Measurements from ENCODE around the gene LMX1B.
"Not testable (repeated sequence)": the region's sequence is repeated elsewhere in the genome, so short reads cannot be mapped to it uniquely, and the experiment has no call there.

The LMX1B gene

DNA sequence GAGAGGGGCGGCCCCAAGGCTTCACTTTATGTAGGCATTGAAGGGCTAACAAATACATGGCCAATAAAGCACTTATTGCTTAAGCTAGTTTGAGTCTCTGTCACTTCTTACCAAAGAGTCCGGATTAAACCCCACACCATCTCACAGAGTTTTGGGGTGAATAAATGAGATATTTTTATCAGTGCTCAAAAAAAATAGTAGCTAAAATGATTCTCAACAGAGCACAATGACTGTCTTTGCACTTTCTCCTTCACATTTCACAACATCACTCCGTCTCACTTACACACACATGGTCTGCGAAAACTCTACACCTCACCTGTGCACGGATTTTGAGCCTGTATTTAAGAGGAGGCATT, 92.9 kb downstream of the LMX1B start:
- no peak overlapping the region for H3K4me3 ChIP-seq (ENCODE audit: control insufficient read depth, low read depth, low read length)
- DNase-seq (ENCODE audit: low read depth) = no peak
- TF ChIP-seq, protein P1, sequence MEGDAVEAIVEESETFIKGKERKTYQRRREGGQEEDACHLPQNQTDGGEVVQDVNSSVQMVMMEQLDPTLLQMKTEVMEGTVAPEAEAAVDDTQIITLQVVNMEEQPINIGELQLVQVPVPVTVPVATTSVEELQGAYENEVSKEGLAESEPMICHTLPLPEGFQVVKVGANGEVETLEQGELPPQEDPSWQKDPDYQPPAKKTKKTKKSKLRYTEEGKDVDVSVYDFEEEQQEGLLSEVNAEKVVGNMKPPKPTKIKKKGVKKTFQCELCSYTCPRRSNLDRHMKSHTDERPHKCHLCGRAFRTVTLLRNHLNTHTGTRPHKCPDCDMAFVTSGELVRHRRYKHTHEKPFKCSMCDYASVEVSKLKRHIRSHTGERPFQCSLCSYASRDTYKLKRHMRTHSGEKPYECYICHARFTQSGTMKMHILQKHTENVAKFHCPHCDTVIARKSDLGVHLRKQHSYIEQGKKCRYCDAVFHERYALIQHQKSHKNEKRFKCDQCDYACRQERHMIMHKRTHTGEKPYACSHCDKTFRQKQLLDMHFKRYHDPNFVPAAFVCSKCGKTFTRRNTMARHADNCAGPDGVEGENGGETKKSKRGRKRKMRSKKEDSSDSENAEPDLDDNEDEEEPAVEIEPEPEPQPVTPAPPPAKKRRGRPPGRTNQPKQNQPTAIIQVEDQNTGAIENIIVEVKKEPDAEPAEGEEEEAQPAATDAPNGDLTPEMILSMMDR (IDR thresholded peaks at IDR 0.05; ENCODE audit: control insufficient read depth, insufficient read depth, low read depth, low read length, missing control alignments) = no peak

DNA sequence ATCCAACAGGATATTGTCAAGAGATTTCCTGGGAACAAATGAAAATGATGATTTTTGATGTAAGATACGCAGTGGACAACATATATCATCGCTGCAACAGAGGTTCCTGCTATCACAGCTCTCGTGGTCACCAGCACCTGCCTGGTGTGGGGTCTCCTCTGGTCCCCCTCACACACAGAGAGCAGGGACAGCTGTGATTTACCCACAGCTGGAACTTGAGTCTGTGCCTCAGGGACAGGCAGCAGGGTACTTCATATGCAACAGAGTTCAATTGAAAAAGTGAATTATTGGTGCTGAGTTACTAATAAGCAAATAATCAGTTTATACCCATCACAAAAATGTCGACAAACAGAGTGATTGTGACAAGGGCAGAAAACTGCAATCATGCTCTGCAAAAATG, 93.4 kb downstream of the LMX1B start:
- no peak for DNase-seq (ENCODE audit: low read depth)
- no peak overlapping the region for H3K4me3 ChIP-seq (ENCODE audit: control insufficient read depth, low read depth, low read length)

DNA sequence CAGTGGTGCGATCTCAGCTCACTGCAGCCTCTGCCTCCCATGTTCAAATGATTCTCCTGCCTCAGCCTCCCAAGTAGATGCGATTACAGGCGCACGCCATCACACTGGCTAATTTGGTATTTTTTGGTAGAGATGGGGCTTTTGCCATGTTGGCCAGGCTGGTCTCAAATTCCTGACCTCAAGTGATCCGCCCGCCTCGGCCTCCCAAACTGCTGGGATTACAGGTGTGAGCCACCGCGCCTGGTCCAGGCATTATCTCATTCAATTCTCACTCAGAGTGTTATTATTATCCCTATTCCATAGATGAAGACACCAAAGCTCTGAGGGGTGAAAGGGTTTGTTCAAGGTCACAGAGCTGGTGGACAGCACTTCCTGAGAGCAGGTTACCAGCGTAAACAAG, 94.0 kb downstream of the LMX1B start:
- DNase-seq (ENCODE audit: low read depth) = not testable (repeated sequence)

More for the DNA sequence above, 93.4 kb downstream of the LMX1B start:
- TF ChIP-seq, protein P1 (IDR thresholded peaks at IDR 0.05; ENCODE audit: control insufficient read depth, insufficient read depth, low read depth, low read length, missing control alignments) = no peak

DNA sequence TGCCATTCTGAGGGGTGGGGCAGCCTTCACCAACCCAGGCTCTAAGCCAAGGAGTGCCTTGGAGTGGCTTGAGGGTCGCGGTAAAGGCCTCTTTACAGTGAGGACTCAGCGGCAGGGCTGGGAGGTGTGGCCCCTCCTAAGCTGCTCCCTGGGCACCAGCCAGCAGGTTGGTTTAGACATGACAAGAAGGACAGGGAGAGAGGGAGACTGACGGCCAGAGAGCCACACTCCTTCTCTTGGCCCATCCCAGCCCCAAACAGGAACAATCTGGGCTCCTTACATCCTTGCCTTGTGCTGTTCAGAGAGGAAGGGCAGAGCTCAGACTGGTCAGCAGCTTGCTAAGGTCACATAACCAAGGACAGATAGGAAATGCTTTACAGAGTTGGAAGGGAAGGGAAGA, 94.5 kb downstream of the LMX1B start:
- no peak for DNase-seq (ENCODE audit: low read depth)
- TF ChIP-seq, protein P1 (IDR thresholded peaks at IDR 0.05; ENCODE audit: control insufficient read depth, insufficient read depth, low read depth, low read length, missing control alignments) = no peak
- no peak overlapping the region for H3K4me3 ChIP-seq (ENCODE audit: control insufficient read depth, low read depth, low read length)

More for the DNA sequence above, 94.0 kb downstream of the LMX1B start:
- not testable (repeated sequence) for H3K4me3 ChIP-seq (ENCODE audit: control insufficient read depth, low read depth, low read length)

DNA sequence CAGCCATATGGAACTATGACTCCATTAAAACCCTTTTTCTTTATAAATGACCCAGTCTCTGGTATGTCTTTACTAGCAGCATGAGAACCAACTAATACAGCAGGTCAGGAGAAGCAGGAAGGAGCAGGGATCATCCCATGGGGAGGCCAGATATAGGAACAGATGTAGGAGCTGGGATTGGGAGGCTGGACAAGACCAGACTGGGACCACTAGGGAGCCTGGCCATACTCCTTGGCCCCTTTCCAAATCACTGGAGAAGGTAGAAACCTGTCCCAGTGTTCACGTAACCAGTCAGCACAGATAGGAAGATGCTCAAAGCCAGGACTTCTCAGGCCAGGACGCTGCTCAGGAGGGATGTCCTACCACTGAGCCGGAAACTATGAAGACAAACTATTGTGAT, 95.5 kb downstream of the LMX1B start:
- no peak for DNase-seq (ENCODE audit: low read depth)
- TF ChIP-seq, protein P1 (IDR thresholded peaks at IDR 0.05; ENCODE audit: control insufficient read depth, insufficient read depth, low read depth, low read length, missing control alignments) = no peak
- no peak overlapping the region for H3K4me3 ChIP-seq (ENCODE audit: control insufficient read depth, low read depth, low read length)

DNA sequence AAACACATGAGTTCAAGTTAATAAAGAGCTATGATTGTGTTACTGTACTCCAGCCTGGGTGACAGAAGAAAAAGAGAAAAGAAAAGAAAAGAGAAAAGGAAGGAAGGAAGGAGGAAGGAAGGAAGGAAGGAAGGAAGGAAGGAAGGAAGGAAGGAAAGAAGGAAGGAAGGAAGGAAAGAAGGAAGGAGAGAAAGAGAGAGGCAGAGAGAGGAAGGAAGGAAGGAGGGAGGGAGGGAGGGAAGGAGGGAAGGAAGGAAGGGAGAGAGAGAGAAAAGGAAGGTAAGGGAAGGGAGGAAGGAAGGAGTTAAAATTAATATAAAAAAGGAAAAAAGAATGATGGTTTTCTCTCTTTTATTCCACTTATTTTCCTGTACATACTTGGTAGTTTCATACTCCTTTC, 101.7 kb downstream of the LMX1B start:
- TF ChIP-seq, protein P1 (IDR thresholded peaks at IDR 0.05; ENCODE audit: control insufficient read depth, insufficient read depth, low read depth, low read length, missing control alignments) = no peak
- no peak for DNase-seq (ENCODE audit: low read depth)
- H3K4me3 ChIP-seq (ENCODE audit: control insufficient read depth, low read depth, low read length) = no peak overlapping the region

DNA sequence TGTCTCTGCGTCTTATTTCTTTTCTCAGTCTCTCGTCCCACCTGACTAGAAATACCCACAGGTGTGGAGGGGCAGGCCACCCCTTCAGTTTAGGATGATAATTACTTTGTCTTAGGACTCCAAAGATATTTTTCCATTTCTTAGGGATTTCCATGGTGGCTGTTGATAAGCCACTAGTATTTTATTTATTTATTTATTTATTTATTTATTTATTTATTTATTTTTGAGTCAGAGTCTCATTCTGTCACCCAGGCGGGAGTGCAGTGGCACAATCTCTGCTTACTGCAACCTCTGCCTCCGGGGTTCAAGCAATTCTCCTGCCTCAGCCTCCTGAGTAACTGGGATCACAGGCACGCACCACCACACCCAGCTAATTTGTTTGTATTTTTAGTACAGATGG, 103.7 kb downstream of the LMX1B start:
- not testable (repeated sequence) for H3K4me3 ChIP-seq (ENCODE audit: control insufficient read depth, low read depth, low read length); DNase-seq (ENCODE audit: low read depth)

DNA sequence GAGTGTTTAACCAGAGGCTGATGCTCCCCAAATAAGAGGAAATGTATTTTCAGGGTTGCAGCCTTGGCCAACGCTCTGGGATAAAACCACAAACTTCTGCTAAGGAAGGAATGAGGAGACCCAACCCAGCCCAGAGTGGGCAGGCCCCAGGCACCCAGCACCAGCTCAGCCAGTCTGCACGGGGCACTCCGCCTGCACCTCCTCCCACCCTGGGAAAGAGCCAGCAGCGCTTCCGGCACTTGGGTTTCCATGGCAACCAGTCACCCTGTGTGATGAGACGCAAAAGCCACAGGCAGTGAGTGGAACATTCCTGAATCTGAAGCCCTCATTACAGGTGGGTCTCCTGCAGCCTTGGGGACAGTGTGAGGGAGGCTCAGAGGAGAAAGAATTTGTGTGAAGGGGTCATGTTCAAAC, 105.9 kb downstream of the LMX1B start:
- no peak overlapping the region for H3K4me3 ChIP-seq (ENCODE audit: control insufficient read depth, low read depth, low read length)
- DNase-seq (ENCODE audit: low read depth) = no peak
- TF ChIP-seq, protein P1 (IDR thresholded peaks at IDR 0.05; ENCODE audit: control insufficient read depth, insufficient read depth, low read depth, low read length, missing control alignments) = no peak
